ENCODE measurements around the gene LTBP3. TPM values are rescaled to one million over a fixed set of nuclear protein-coding genes. Genes with fewer than 3 reads are reported as not detected.

LTBP3 gene
- total and polyA plus RNA-seq, 11 donors = 26.3 to 125 (median 75.6) TPM

- Histone ChIP-seq H3K27ac (peak overlapping the region in 5 of 12 donors; percentile 3 to 54 (median 20)), H3K27me3 (no peaks in the 10 kb centered on the region), H3K4me3 (no peak overlapping the region), H3K36me3 (peaks cover 2 to 68% (median 45%) of the 10 kb centered on the region in 9 donors), H3K9me3 (no peaks in the 10 kb centered on the region), H3K4me1 (peaks cover 0 to 50% (median 32%) of the 10 kb centered on the region in 12 donors)
- DNase-seq = peak in 2 of 5 donors; percentile 63 to 71
- intact Hi-C loops (cut with DNase I) = loop anchor here in 3 of 10 donors (2.0 to 10.0 kb wide), 4 partner anchors 49 to 219 kb away; no protein-coding TSS in a partner anchor
- WGBS, 4 donors = 71 to 83% (median 78%) methylated on average over 16 to 26 of the region's 26 CpGs
- TF ChIP-seq, protein P1, sequence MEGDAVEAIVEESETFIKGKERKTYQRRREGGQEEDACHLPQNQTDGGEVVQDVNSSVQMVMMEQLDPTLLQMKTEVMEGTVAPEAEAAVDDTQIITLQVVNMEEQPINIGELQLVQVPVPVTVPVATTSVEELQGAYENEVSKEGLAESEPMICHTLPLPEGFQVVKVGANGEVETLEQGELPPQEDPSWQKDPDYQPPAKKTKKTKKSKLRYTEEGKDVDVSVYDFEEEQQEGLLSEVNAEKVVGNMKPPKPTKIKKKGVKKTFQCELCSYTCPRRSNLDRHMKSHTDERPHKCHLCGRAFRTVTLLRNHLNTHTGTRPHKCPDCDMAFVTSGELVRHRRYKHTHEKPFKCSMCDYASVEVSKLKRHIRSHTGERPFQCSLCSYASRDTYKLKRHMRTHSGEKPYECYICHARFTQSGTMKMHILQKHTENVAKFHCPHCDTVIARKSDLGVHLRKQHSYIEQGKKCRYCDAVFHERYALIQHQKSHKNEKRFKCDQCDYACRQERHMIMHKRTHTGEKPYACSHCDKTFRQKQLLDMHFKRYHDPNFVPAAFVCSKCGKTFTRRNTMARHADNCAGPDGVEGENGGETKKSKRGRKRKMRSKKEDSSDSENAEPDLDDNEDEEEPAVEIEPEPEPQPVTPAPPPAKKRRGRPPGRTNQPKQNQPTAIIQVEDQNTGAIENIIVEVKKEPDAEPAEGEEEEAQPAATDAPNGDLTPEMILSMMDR (IDR thresholded peaks at IDR 0.05) = peak; percentile 56 to 76 (median 66)
- TF ChIP-seq POLR2A (IDR thresholded peaks at IDR 0.05) = no peak
- peak in 3 of 4 donors; percentile 23 to 47 (median 45) for ATAC-seq
Observed at GRCh38 chr11:65593518-65594414, 35.6 kb upstream of the LTBP3 start.

GRCh38 chr11:65592858-65593517 is 34.8 kb upstream of the LTBP3 start:
- Histone ChIP-seq H3K4me1 (peaks cover 5 to 58% (median 40%) of the 10 kb centered on the region in 12 donors), H3K4me3 (peak overlapping the region in 3 of 12 donors; percentile 5 to 44 (median 38)), H3K27ac (peak overlapping the region in 8 of 12 donors; percentile 27 to 80 (median 59)), H3K9me3 (no peaks in the 10 kb centered on the region), H3K36me3 (peaks cover 0 to 60% (median 37%) of the 10 kb centered on the region in 9 donors), H3K27me3 (no peaks in the 10 kb centered on the region)
- 82 to 88% (median 87%) methylated on average over 18 to 22 of the region's 22 CpGs for WGBS, 4 donors
- intact Hi-C loops (cut with DNase I) = loop anchor here in 3 of 10 donors (2.0 to 10.0 kb wide), 4 partner anchors 48 to 218 kb away; no protein-coding TSS in a partner anchor
- DNase-seq = no peak
- ATAC-seq = no peak
- TF ChIP-seq, protein P1 (IDR thresholded peaks at IDR 0.05) = no peak
- TF ChIP-seq POLR2A (IDR thresholded peaks at IDR 0.05) = no peak

DNA sequence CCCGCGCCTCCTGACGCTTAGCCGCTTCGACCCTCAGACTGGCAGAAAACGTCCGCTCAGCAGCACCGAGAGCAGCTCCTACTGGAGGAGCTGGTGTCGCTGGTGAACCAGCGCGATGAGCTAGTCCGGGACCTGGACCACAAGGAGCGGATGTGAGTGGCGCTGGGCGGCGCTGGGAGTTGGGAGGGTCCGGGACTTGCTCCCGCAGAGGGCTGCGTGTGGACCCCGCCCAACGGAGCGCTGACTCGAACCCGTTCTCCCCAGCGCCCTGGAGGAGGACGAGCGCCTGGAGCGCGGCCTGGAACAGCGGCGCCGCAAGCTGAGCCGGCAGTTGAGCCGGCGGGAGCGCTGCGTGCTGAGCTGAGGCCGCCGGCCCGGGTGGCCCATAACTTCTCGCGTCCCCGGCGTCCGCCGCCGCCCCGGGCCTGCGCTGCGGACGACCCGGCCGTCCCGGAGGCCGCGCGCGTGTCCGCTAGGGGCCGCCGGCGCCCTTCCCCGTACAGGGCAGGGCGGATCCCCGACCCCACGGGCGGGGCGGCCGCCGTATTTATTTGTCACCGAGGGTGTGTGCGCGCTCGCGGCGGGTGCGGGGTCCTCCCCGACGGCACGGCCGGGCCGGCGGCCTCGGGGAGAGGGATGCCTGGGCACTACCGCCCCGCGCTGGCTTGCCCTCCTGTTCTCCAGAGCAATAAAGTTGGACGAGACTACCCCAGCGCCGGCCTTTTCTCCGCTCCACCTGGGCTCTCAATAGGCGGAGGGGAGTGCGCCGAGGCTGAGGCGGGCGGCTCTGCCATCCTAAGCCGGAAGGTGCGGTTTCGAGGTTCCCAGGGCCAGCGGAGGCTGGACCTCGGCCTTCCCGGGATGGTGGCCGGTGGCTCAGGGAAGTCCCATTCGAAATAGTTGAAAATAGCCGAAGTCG is 34.0 kb upstream of the LTBP3 start:
- peak overlapping the region in 10 of 12 donors; percentile 14 to 47 (median 34) for H3K4me3 ChIP-seq
- H3K36me3 ChIP-seq = peaks cover 0 to 53% (median 30%) of the 10 kb centered on the region in 9 donors
- intact Hi-C loops (cut with DNase I) = loop anchor here in 4 of 10 donors (2.0 to 10.0 kb wide), 5 partner anchors 15 to 217 kb away; partner anchors contain the start of gene EHBP1L1 (in 1 of the 4)

More for the DNA sequence above, 34.0 kb upstream of the LTBP3 start:
- WGBS, 4 donors = 48 to 80% (median 55%) methylated on average over 27 to 106 of the region's 106 CpGs
- TF ChIP-seq, protein P1 (IDR thresholded peaks at IDR 0.05) = peak in 7 of 12 donors; percentile 21 to 39 (median 28)
- no peak for TF ChIP-seq POLR2A (IDR thresholded peaks at IDR 0.05)
- H3K9me3 ChIP-seq = no peaks in the 10 kb centered on the region
- DNase-seq (no peak), ATAC-seq (peak in 3 of 4 donors; percentile 9 to 35 (median 19))
- H3K4me1 ChIP-seq = peaks cover 6 to 66% (median 47%) of the 10 kb centered on the region in 12 donors
- no peaks in the 10 kb centered on the region for H3K27me3 ChIP-seq
- peak overlapping the region; percentile 27 to 80 (median 64) for H3K27ac ChIP-seq

Measured in heart left ventricle (tissue), 16 donors.